HG03196 (cell line): Measurements from ENCODE around the gene SLC35B3.
"Not testable (repeated sequence)": the region's sequence is repeated elsewhere in the genome, so short reads cannot be mapped to it uniquely, and the experiment has no call there.

Source experiments
- ATAC-seq: cut with Tn5 transposase; IDR thresholded peaks from one replicate; pipeline ENCODE4 v1.9.1; 2021; ENCODE audit not compliant: unreplicated experiment

Gene SLC35B3

GRCh38 chr6:8415280-8415679 lies 20.1 kb downstream of the SLC35B3 start:
- ATAC-seq: no peak

- no peak for ATAC-seq
Observed at GRCh38 chr6:8414844-8415243, 20.5 kb downstream of the SLC35B3 start.

GRCh38 chr6:8405946-8406345 lies 29.4 kb downstream of the SLC35B3 start:
- not testable (repeated sequence) for ATAC-seq

GRCh38 chr6:8402546-8402945 lies 32.8 kb downstream of the SLC35B3 start:
- ATAC-seq: no peak

GRCh38 chr6:8400663-8401062 lies 34.7 kb downstream of the SLC35B3 start:
- ATAC-seq: no peak

GRCh38 chr6:8392569-8392968 lies 42.8 kb downstream of the SLC35B3 start:
- ATAC-seq: no peak

- no peak for ATAC-seq
Observed at GRCh38 chr6:8391934-8392333, 43.4 kb downstream of the SLC35B3 start.

GRCh38 chr6:8389036-8389818 lies 46.1 kb downstream of the SLC35B3 start:
- ATAC-seq: no peak

- ATAC-seq: no peak
Observed at GRCh38 chr6:8387942-8388437, 47.4 kb downstream of the SLC35B3 start.

GRCh38 chr6:8383584-8383983 lies 51.8 kb downstream of the SLC35B3 start:
- ATAC-seq: no peak

GRCh38 chr6:8382434-8382833 lies 52.9 kb downstream of the SLC35B3 start:
- no peak for ATAC-seq

- ATAC-seq: no peak
Observed at GRCh38 chr6:8375916-8376315, 59.4 kb downstream of the SLC35B3 start.
